NCI-H774 (cell line): ENCODE measurements around the gene EXO1.
"Not testable (repeated sequence)": the region's sequence is repeated elsewhere in the genome, so short reads cannot be mapped to it uniquely, and the experiment has no call there.

ENCODE experiments used
- DNase-seq: peaks from one replicate; lab custom pipeline; 2025; lab: John Stamatoyannopoulos, UW

The EXO1 gene

DNA sequence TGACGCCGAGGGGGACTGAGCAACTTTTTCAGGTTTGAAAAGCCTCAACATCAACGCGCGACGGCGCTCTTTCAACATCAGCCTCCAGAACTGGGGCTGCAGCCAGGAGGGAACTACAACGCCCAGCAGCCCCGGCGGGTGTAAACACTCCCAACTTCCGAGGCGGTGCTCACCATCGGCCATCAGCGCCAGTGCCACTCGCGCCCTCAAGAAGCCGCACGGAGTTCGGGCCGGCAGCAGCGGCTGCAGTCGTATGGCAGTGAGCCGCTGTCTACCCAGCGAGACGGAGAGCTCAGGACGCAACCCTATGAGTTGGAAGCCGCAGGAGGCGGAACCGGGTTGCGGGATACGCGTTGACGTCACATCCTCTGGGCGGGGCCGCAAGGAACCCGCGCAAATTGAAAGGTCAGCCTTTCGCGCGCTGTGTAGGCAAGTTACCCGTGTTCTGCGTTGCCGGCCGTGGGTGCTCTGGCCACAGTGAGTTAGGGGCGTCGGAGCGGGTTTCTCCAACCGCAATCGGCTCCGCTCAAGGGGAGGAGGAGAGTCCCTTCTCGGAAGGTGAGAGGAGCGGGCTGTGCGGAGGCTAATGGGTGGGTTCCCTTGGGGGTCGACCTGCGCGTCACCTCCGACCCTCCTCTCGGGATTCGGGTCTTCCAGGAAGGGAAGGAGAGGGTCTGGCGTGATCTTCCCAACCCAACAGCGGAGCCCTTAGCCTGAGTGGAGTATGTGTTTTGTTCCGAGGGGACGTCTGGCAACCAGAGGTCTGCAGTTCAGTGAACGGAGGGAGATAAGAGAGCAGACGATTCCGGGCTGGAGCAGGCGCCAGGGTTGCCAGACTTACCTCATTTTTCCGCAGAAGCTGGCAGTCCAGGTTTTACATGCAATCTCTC is at the start of gene EXO1:
EXO1 (plus strand) TSS at position 409 of the 890 bp plus-strand sequence. CDS start 2,222 bp downstream, outside the sequence.
- peak; percentile 93 for DNase-seq

DNA sequence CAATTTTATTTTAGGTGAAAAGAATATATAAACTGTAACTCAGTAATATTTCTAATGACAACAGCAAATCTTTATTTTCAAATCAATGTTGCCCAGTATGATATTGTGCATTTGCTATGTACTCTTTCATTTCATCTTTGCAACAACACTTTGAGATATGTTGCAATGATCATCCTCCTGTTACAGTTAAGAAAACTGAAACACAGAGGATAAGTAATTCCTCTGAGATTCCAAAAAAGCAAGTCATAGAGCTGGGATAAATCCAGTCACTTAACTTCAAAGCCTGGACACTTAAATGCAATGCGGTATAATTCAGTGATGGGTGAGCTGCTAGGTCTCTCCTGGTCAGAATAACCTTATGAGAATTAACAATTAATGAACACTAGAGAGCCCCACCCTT is 48.6 kb upstream of the EXO1 start:
- DNase-seq, result no peak

DNA sequence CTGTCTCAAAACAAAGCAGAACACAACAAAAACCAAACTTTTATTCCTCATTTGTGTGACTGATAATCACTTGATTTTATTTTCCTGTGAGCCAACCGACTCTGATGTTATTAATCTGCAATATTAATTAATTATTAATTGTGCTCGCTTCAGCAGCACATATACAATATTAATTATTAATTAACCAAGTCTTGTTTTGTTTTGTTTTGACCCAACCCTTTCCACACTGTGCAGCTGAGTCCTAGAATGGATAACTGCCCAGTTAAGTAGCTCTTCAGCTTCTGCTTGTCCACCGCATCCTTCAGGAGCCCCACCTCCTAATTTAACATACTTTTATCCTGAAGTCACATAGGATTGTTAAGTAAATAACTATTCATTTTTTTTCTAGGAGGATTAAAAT is 47.4 kb upstream of the EXO1 start:
- no peak for DNase-seq

GRCh38 chr1:241802863-241803262 is 45.1 kb upstream of the EXO1 start:
- no peak for DNase-seq

DNA sequence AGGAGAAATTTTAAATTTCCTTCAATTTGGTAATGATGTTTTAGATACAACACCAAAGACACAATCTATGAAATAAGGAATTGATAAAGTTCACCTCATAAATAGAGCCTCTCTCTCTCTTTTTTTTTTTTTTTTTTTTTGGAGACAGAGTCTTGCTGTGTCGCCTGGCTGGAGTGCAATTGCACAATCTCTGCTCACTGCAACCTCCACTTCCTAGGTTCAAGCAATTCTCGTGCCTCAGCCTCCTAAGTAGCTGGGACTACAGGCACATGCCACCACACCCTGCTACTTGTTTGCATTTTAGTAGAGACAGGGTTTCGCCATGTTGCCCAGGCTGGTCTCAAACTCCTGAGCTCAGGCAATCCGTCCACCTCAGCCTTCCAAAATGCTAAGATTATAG is 43.3 kb upstream of the EXO1 start:
- not testable (repeated sequence) for DNase-seq

DNA sequence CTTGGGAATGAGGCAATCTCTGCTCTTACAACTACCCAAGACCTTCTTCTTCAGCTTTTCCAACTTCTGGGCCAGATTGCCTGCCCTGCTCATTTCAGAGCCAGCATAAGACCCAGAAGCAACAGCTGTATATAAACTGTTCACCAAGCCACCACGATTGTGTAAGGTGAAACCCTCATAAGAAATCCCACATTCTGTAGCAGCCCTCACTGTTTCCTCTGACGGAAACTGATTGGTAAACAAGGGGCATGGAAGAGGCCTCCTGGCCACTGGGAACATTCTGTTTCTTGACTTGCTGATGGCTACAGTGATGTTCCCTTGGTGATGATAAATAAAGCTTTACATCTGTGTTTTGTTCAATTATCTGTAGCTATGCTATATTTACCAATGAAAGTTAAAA is 39.7 kb upstream of the EXO1 start:
- no peak for DNase-seq

DNA sequence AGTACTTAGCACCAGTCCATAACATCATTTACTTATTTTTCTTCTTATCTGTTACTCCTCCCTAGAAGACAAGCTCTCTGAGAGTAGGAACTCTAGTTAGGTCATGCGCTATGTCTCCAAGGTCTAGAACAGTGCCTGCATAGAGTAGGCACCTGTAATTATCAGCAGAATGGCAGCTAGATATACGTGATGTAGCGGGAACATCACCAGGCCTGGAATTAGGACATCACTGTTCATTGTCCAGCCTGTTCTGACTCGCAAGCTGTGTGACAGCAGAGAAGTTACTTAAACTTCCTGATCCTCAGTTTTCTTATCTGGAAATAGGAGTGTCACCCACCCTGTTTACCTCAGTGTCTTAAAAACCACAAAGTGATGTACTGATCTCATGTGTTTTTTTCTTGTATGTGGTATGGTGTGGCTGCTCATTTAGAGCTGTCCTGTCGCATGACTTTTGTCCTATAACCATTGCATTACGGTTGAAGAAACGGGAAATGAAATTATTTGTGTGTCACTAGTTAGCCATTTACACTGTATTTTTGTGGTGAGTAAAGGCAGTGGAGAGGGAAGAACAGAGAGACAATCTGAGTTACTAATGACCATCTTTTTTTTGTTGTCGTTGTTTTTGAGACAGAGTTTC is 37.1 kb upstream of the EXO1 start:
- no peak for DNase-seq

GRCh38 chr1:241813768-241814320 is 34.2 kb upstream of the EXO1 start:
- no peak for DNase-seq

DNA sequence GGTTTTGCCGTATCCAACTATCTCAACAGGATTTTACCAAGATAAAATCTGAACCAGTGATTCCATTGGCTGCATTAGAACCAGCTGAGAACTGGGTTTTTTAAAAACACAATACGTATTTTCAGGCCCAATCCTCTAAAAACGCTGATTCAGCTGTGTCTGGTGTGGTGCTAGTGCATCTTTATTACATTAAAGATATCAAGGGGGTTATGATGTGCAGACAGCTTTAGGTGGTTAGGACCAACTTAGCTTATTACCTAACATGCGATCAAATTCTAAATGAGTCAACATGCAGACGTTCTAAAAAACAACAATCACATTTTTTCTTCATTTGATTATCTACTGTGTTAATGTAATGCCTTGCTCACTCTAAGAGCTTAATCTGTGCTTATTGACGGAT is 32.0 kb upstream of the EXO1 start:
- DNase-seq, result no peak

DNA sequence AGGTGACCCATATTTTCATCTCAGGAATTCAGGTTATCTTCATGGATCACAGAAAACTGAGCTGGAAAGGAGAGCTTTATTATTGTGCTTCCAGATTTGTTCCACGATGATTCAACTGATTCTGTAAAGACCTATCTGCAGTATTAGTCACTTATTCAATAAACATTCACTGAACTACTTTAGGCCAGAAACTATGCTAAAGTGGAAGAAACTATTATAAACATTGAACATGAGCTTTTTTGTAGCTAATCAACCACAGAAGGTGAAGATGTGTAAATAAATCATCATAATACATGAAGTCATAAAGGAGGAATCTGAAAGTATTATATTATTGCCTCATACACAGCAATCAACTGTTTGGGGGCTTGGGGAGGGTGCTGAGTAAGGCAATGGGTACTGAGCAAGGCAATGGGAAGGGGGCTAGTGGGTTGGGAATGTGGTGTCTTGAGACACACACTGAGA is 30.6 kb upstream of the EXO1 start:
- DNase-seq, result no peak

- no peak for DNase-seq
Measured at GRCh38 chr1:241817956-241818612, 29.9 kb upstream of the EXO1 start.

- no peak for DNase-seq
Measured at GRCh38 chr1:241819340-241819866, 28.6 kb upstream of the EXO1 start.

DNA sequence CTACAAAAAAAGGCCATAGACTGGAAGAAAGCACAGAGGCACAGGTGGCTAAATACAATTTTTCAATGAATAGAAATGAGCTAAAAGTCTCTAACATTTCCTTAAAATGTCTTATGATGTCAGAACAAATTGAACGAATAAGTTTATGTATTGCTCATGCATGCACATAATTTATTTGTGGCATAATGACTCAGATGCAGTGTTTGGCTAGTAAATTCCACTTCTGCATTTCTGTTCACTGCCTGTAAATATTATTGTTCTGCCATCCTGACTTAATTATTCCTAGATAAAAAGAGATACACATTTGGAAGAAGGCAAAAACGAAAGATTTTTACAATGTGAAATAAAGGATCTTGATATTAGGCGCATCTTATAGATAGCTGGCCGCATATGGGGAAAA is 26.6 kb upstream of the EXO1 start:
- no peak for DNase-seq

- no peak for DNase-seq
Measured at GRCh38 chr1:241822846-241823245, 25.2 kb upstream of the EXO1 start.

GRCh38 chr1:241823925-241824324 is 24.1 kb upstream of the EXO1 start:
- DNase-seq, result no peak

DNA sequence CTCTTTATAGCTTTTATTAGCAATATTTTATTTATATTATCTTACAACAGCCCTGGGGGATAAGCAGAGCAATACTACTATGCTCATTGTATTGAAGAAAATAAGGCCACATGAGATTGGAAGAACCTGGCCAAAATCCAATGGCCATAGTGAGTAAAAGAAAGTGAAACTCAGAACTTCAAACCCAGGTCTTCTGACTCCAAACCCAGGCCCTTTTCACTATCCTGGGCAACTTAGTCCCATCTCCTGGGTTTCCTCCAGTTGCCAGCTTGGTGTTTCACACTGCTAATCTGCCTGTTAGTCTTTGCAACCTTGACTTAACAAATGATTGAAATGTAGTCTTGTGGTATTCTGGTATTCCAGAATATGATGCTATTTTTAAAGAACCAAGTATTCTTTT is 22.4 kb upstream of the EXO1 start:
- no peak for DNase-seq

GRCh38 chr1:241826613-241827012 is 21.4 kb upstream of the EXO1 start:
- not testable (repeated sequence) for DNase-seq

DNA sequence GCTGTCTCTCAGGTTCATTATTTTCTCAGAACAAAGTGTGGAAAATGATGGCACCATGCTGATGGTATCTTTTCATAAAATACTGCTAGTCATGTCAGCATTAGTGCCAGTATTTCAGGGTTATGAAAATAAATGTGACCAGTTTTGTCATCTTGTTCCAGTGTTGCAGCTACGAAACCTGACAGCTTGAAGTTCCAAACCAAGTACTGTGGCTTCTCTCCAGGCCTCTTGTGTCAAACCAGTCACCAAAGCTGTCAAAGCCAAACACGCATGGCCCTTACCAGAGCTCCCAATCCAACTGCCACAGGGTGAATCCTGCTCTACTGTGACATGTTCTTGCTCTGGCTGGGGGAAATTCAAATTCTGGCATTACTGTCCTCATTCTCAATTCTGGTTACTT is 20.7 kb upstream of the EXO1 start:
- DNase-seq, result no peak

- DNase-seq, result no peak
Measured at GRCh38 chr1:241828463-241829021, 19.5 kb upstream of the EXO1 start.

- DNase-seq, result no peak
Measured at GRCh38 chr1:241829468-241829867, 18.5 kb upstream of the EXO1 start.

GRCh38 chr1:241834733-241835377 is 13.1 kb upstream of the EXO1 start:
- peak; percentile 18 for DNase-seq
